DOHH2 (cell line): Measurements from ENCODE around the gene SYNE3.

Experiments
- H3F3A ChIP-seq: fragments of 200-600 bp; sonication (generic), shearing (Covaris generic); 2 replicates; pipeline ENCODE4 v1.6.0; 2016; ENCODE audit warnings: antibody characterized with exemption, mild to moderate bottlenecking; ENCODE audit not compliant: control insufficient read depth, insufficient read depth
- H3K27ac ChIP-seq: fragments of 200-600 bp; sonication (generic); 2 replicates; pipeline ENCODE4 v1.5.1; 2014; ENCODE audit warnings: low read depth, mild to moderate bottlenecking, low read length, moderate library complexity
- H3K27me3 ChIP-seq: fragments of 200-600 bp; sonication (generic); 2 replicates; pipeline ENCODE4 v1.6.1; 2014; ENCODE audit warnings: mild to moderate bottlenecking, low read length, mixed read lengths; ENCODE audit not compliant: control insufficient read depth
- H3K36me3 ChIP-seq: fragments of 200-600 bp; sonication (generic); 2 replicates; pipeline ENCODE4 v1.6.1; 2014; ENCODE audit warnings: mild to moderate bottlenecking, low read length, moderate library complexity, mixed read lengths; ENCODE audit not compliant: control insufficient read depth
- H3K4me1 ChIP-seq: fragments of 200-600 bp; sonication (generic); 2 replicates; pipeline ENCODE4 v1.6.1; 2014; ENCODE audit warnings: mild to moderate bottlenecking, low read length, mixed read lengths; ENCODE audit not compliant: control insufficient read depth
- H3K4me2 ChIP-seq: fragments of 200-600 bp; sonication (generic); 2 replicates; pipeline ENCODE4 v1.6.0; 2014; ENCODE audit warnings: mild to moderate bottlenecking, low read length, moderate library complexity
- H3K4me3 ChIP-seq: fragments of 200-600 bp; sonication (generic); 2 replicates; pipeline ENCODE4 v1.5.1; 2014; ENCODE audit warnings: mild to moderate bottlenecking, low read length, mixed read lengths
- H3K79me2 ChIP-seq: fragments of 200-600 bp; sonication (generic); 2 replicates; pipeline ENCODE4 v1.6.1; 2014; ENCODE audit warnings: mild to moderate bottlenecking, low read length, mixed read lengths; ENCODE audit not compliant: control insufficient read depth
- H3K9me2 ChIP-seq: fragments of 200-600 bp; sonication (generic); replicated peaks from 2 replicates; pipeline ENCODE4 v1.6.1; 2014; ENCODE audit warnings: mild to moderate bottlenecking, low read length, mixed read lengths; ENCODE audit not compliant: control insufficient read depth
- H3K9me3 ChIP-seq: fragments of 200-600 bp; sonication (generic); 2 replicates; pipeline ENCODE4 v1.6.1; 2014; ENCODE audit warnings: antibody characterized with exemption, low read length, mixed read lengths; ENCODE audit not compliant: control insufficient read depth, insufficient read depth
- H4K20me1 ChIP-seq: fragments of 200-600 bp; sonication (generic); 2 replicates; pipeline ENCODE4 v1.6.0; 2014; ENCODE audit warnings: low read depth, mild to moderate bottlenecking, antibody characterized with exemption, low read length, moderate library complexity; ENCODE audit not compliant: control insufficient read depth, insufficient read depth
- CTCF ChIP-seq: fragments of 200-600 bp; sonication (generic); IDR thresholded peaks from one replicate; pipeline ENCODE4 v1.5.1; 2014; ENCODE audit warnings: antibody characterized with exemption, mild to moderate bottlenecking, low read depth, low read length; ENCODE audit not compliant: poor library complexity, severe bottlenecking
- EZH2phosphoT487 ChIP-seq: fragments of 200-600 bp; sonication (generic); IDR thresholded peaks from 2 replicates; pipeline ENCODE4 v1.6.1; 2017; ENCODE audit warnings: borderline replicate concordance, mild to moderate bottlenecking, antibody characterized with exemption, low read length, moderate library complexity, mixed read lengths

The SYNE3 gene

GRCh38 chr14:95543021-95543420 is 26.6 kb upstream of the SYNE3 start:
- no peaks in the 10 kb centered on the region for H3K9me2 ChIP-seq
- H3K36me3 ChIP-seq = peaks cover 3% of the 10 kb centered on the region; the same call in 1 of the 2 replicates
- no peak overlapping the region for H3K27ac ChIP-seq

DNA sequence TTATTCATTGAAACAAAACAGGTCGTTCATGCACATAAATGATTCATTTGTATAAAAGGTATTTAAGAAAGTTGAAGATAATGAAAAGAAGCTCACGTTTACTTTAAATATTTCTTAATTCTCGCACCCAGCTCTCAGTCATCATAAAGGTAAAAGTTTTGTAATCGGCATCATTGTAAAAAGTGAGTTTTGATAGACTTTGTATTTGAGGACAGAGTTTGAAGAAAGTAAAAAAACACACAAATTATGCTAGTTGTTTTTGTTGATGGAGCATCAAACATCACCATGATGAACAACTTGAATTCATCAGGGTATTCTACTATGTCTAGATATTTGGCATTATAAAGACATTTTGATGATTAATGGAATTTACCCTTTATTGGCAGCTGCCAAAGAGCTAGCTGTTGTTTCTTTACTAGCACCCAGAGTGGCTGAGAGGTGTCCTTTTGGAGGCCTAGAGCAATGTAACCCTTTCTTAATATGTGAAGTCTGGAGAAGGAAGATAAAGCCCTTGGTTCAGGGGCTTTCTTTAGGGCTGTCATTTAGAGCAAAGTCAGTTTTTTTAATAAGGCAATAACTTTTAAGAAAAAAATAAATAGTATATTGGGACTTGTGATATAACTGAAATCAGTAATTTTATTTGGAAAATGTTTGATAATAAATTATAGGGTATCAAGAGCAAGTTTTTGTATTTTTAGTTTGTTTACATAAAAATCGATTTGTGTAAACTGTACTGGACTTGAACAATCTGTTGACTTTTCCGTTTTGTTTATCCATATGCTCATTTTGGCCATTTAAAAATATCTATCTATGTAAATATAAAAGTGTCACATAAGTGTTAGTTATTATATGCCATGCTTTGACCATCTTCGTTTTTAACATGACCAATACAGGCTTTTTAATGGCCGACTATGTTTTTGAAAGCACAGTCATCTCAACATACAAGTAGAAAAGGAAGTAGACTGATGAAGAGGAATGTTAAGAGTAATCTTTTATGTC is 25.8 kb upstream of the SYNE3 start:
- no peak overlapping the region for H3K4me3 ChIP-seq
- peaks cover 8% of the 10 kb centered on the region; the same call in 1 of the 2 replicates for H3K36me3 ChIP-seq
- H3K4me2 ChIP-seq = no peak overlapping the region
- H3K27me3 ChIP-seq = no peaks in the 10 kb centered on the region
- no peaks in the 10 kb centered on the region for H3K4me1 ChIP-seq
- TF ChIP-seq EZH2phosphoT487 (no peak), CTCF (no peak)
- H4K20me1 ChIP-seq = 0 out of 2 replicates have a peak, but pooled peaks cover 7% of the 10 kb centered on the region
- no peak overlapping the region for H3K27ac ChIP-seq
- H3F3A ChIP-seq = no peaks in the 10 kb centered on the region
- no peaks in the 10 kb centered on the region for H3K9me3 ChIP-seq
- H3K79me2 ChIP-seq = peaks cover 59% of the 10 kb centered on the region
- no peaks in the 10 kb centered on the region for H3K9me2 ChIP-seq

More at GRCh38 chr14:95543021-95543420, 26.6 kb upstream of the SYNE3 start:
- Histone ChIP-seq H3K4me3 (no peak overlapping the region), H3K4me2 (no peak overlapping the region), H3K79me2 (peaks cover 51% of the 10 kb centered on the region), H3K9me3 (no peaks in the 10 kb centered on the region), H3K27me3 (no peaks in the 10 kb centered on the region), H4K20me1 (0 out of 2 replicates have a peak, but pooled peaks cover 7% of the 10 kb centered on the region), H3F3A (no peaks in the 10 kb centered on the region), H3K4me1 (no peaks in the 10 kb centered on the region)
- TF ChIP-seq EZH2phosphoT487 = no peak
- TF ChIP-seq CTCF = no peak

DNA sequence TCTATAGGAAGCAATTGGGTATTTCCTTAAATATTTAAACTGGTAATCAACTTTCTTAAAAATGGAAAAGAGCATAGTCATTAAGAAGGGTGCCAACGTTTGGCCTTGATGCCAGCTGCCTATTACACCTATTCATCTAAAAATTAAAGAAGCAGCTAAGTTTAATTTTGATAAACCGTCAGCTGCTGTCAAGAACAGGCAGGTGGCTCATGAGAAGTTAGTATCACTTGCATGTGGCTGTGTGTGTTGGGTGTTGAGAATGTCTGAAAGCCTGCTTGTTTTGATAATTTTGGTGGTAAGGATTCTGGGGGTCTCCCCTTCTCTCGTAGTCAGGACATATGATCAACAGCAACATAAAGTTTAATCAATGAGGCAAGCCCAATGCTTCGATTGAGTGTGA is 24.9 kb upstream of the SYNE3 start:
- no peaks in the 10 kb centered on the region for H3K9me3 ChIP-seq

More for the DNA sequence above, 24.9 kb upstream of the SYNE3 start:
- Histone ChIP-seq H3K4me3 (no peak overlapping the region), H3K4me2 (no peak overlapping the region), H3K9me2 (no peaks in the 10 kb centered on the region), H4K20me1 (peaks cover 14% of the 10 kb centered on the region; the same call in 1 of the 2 replicates), H3K27ac (no peak overlapping the region), H3K36me3 (peaks cover 8% of the 10 kb centered on the region; the same call in 1 of the 2 replicates), H3K27me3 (no peaks in the 10 kb centered on the region), H3K4me1 (peaks cover 7% of the 10 kb centered on the region), H3F3A (no peaks in the 10 kb centered on the region), H3K79me2 (peaks cover 68% of the 10 kb centered on the region)
- no peak for TF ChIP-seq CTCF
- no peak for TF ChIP-seq EZH2phosphoT487
